ENCODE results near the gene MEIS2. TPM values are rescaled to one million over a fixed set of nuclear protein-coding genes. Genes with fewer than 3 reads are reported as not detected.

Gene MEIS2
- total RNA-seq, 5 donors from 2014 or later (not counting 1 experiment from before 2014, with no cell fraction given), result 0.38 to 0.54 TPM; not detected in 3

- no peaks in the 10 kb centered on the region for H3K36me3 Mint-ChIP-seq
- ChIA-PET CTCF (no interaction called here), POLR2A (no interaction called here)
- DNase-seq (no peak), ATAC-seq (replicated peaks in 1 of 4) (no peak)
- no peak overlapping the region for H3K4me3 Mint-ChIP-seq
- Histone ChIP-seq H3K27me3 (replicated peaks in 1 of 2; ENCODE audit: control insufficient read depth in 2 of 2, extremely low read depth in 1 of 2, insufficient read depth in 2 of 2, low read length in 1 of 2) (peaks cover 0 to 2% of the 10 kb centered on the region in 2 experiments), H3K4me3 (ENCODE audit: control insufficient read depth in 1 of 2, extremely low read depth in 1 of 2, low read length in 1 of 2) (no peak overlapping the region), H3K9me3 (no peaks in the 10 kb centered on the region), H3K27ac (ENCODE audit: low read length) (no peak overlapping the region), H3K4me1 (ENCODE audit: control insufficient read depth in 1 of 2, extremely low read depth in 1 of 2, insufficient read depth in 2 of 2, low read length in 2 of 2) (no peaks in the 10 kb centered on the region), H3K36me3 (ENCODE audit: control insufficient read depth in 2 of 2, extremely low read depth in 1 of 2, insufficient read depth in 1 of 2, low read length in 1 of 2) (no peaks in the 10 kb centered on the region)
- no CpG with 5 or more reads among the region's 4 CpGs for WGBS (ENCODE audit: insufficient coverage)
- H3K9me3 Mint-ChIP-seq, result no peaks in the 10 kb centered on the region
- no peaks in the 10 kb centered on the region for H3K4me1 Mint-ChIP-seq
- peaks cover 0 to 4% of the 10 kb centered on the region in 2 donors for H3K27me3 Mint-ChIP-seq
- no peak overlapping the region for H3K27ac Mint-ChIP-seq
Measured at GRCh38 chr15:36914466-36914865, 185.9 kb downstream of the MEIS2 start.

GRCh38 chr15:36912311-36912712 is 188.0 kb downstream of the MEIS2 start:
- ChIA-PET CTCF (no interaction called here), POLR2A (no interaction called here)
- no peak overlapping the region for H3K4me3 Mint-ChIP-seq
- DNase-seq (no peak), ATAC-seq (replicated peaks in 1 of 4) (no peak)
- H3K9me3 ChIP-seq, result no peaks in the 10 kb centered on the region
- H3K27me3 ChIP-seq (replicated peaks in 1 of 2; ENCODE audit: control insufficient read depth in 2 of 2, extremely low read depth in 1 of 2, insufficient read depth in 2 of 2, low read length in 1 of 2), result peaks cover 0 to 2% of the 10 kb centered on the region in 2 experiments
- H3K27me3 Mint-ChIP-seq, result peaks cover 0 to 4% of the 10 kb centered on the region in 2 donors
- H3K36me3 Mint-ChIP-seq, result no peaks in the 10 kb centered on the region
- H3K4me3 ChIP-seq (ENCODE audit: control insufficient read depth in 1 of 2, extremely low read depth in 1 of 2, low read length in 1 of 2), result no peak overlapping the region
- H3K9me3 Mint-ChIP-seq, result no peaks in the 10 kb centered on the region
- WGBS (ENCODE audit: insufficient coverage), result no CpG with 5 or more reads among the region's 2 CpGs
- no peaks in the 10 kb centered on the region for H3K36me3 ChIP-seq (ENCODE audit: control insufficient read depth in 2 of 2, extremely low read depth in 1 of 2, insufficient read depth in 1 of 2, low read length in 1 of 2)
- no peaks in the 10 kb centered on the region for H3K4me1 ChIP-seq (ENCODE audit: control insufficient read depth in 1 of 2, extremely low read depth in 1 of 2, insufficient read depth in 2 of 2, low read length in 2 of 2)
- H3K27ac Mint-ChIP-seq, result no peak overlapping the region
- H3K4me1 Mint-ChIP-seq, result no peaks in the 10 kb centered on the region
- H3K27ac ChIP-seq (ENCODE audit: low read length), result no peak overlapping the region

- Histone ChIP-seq H3K9me3 (no peaks in the 10 kb centered on the region), H3K27me3 (replicated peaks in 1 of 2; ENCODE audit: control insufficient read depth in 2 of 2, extremely low read depth in 1 of 2, insufficient read depth in 2 of 2, low read length in 1 of 2) (peaks cover 0 to 2% of the 10 kb centered on the region in 2 experiments), H3K4me3 (ENCODE audit: control insufficient read depth in 1 of 2, extremely low read depth in 1 of 2, low read length in 1 of 2) (no peak overlapping the region), H3K36me3 (ENCODE audit: control insufficient read depth in 2 of 2, extremely low read depth in 1 of 2, insufficient read depth in 1 of 2, low read length in 1 of 2) (no peaks in the 10 kb centered on the region), H3K4me1 (ENCODE audit: control insufficient read depth in 1 of 2, extremely low read depth in 1 of 2, insufficient read depth in 2 of 2, low read length in 2 of 2) (no peaks in the 10 kb centered on the region), H3K27ac (ENCODE audit: low read length) (no peak overlapping the region)
- no peak for ATAC-seq (replicated peaks in 1 of 4)
- Mint-ChIP-seq H3K27ac (no peak overlapping the region), H3K4me1 (no peaks in the 10 kb centered on the region), H3K36me3 (no peaks in the 10 kb centered on the region), H3K9me3 (no peaks in the 10 kb centered on the region), H3K27me3 (peaks cover 0 to 4% of the 10 kb centered on the region in 2 donors), H3K4me3 (no peak overlapping the region)
- no peak for DNase-seq
- POLR2A ChIA-PET, result no interaction called here
- CTCF ChIA-PET, result no interaction called here
- 73% methylated on average over 4 of the region's 5 CpGs for WGBS (ENCODE audit: insufficient coverage)
Measured at GRCh38 chr15:36911322-36911944, 188.9 kb downstream of the MEIS2 start.

- Mint-ChIP-seq H3K4me1 (no peaks in the 10 kb centered on the region), H3K27ac (no peak overlapping the region), H3K36me3 (no peaks in the 10 kb centered on the region), H3K27me3 (peaks cover 0 to under 1% of the 10 kb centered on the region in 2 donors), H3K9me3 (no peaks in the 10 kb centered on the region), H3K4me3 (no peak overlapping the region)
- DNase-seq, result no peak
- no peaks in the 10 kb centered on the region for H3K4me1 ChIP-seq (ENCODE audit: control insufficient read depth in 1 of 2, extremely low read depth in 1 of 2, insufficient read depth in 2 of 2, low read length in 2 of 2)
- ATAC-seq (replicated peaks in 1 of 4), result no peak
- no peaks in the 10 kb centered on the region for H3K9me3 ChIP-seq
- ChIA-PET POLR2A (no interaction called here), CTCF (no interaction called here)
- no CpG with 5 or more reads among the region's 4 CpGs for WGBS (ENCODE audit: insufficient coverage)
- no peak overlapping the region for H3K4me3 ChIP-seq (ENCODE audit: control insufficient read depth in 1 of 2, extremely low read depth in 1 of 2, low read length in 1 of 2)
- H3K27ac ChIP-seq (ENCODE audit: low read length), result no peak overlapping the region
- H3K27me3 ChIP-seq (replicated peaks in 1 of 2; ENCODE audit: control insufficient read depth in 2 of 2, extremely low read depth in 1 of 2, insufficient read depth in 2 of 2, low read length in 1 of 2), result peaks cover 0 to 2% of the 10 kb centered on the region in 2 experiments
- no peaks in the 10 kb centered on the region for H3K36me3 ChIP-seq (ENCODE audit: control insufficient read depth in 2 of 2, extremely low read depth in 1 of 2, insufficient read depth in 1 of 2, low read length in 1 of 2)
Measured at GRCh38 chr15:36908991-36909390, 191.4 kb downstream of the MEIS2 start.

GRCh38 chr15:36907295-36907694 is 193.1 kb downstream of the MEIS2 start:
- H3K4me1 Mint-ChIP-seq, result no peaks in the 10 kb centered on the region
- H3K27me3 Mint-ChIP-seq, result no peaks in the 10 kb centered on the region
- H3K9me3 Mint-ChIP-seq, result no peaks in the 10 kb centered on the region
- no CpG with 5 or more reads among the region's 3 CpGs for WGBS (ENCODE audit: insufficient coverage)
- DNase-seq (no peak), ATAC-seq (replicated peaks in 1 of 4) (no peak)
- Histone ChIP-seq H3K4me1 (ENCODE audit: control insufficient read depth in 1 of 2, extremely low read depth in 1 of 2, insufficient read depth in 2 of 2, low read length in 2 of 2) (no peaks in the 10 kb centered on the region), H3K27me3 (replicated peaks in 1 of 2; ENCODE audit: control insufficient read depth in 2 of 2, extremely low read depth in 1 of 2, insufficient read depth in 2 of 2, low read length in 1 of 2) (peaks cover 0 to 3% of the 10 kb centered on the region in 2 experiments), H3K27ac (ENCODE audit: low read length) (no peak overlapping the region), H3K36me3 (ENCODE audit: control insufficient read depth in 2 of 2, extremely low read depth in 1 of 2, insufficient read depth in 1 of 2, low read length in 1 of 2) (no peaks in the 10 kb centered on the region), H3K4me3 (ENCODE audit: control insufficient read depth in 1 of 2, extremely low read depth in 1 of 2, low read length in 1 of 2) (no peak overlapping the region), H3K9me3 (no peaks in the 10 kb centered on the region)
- CTCF ChIA-PET, result no interaction called here
- H3K36me3 Mint-ChIP-seq, result no peaks in the 10 kb centered on the region
- POLR2A ChIA-PET, result no interaction called here
- H3K4me3 Mint-ChIP-seq, result no peak overlapping the region
- no peak overlapping the region for H3K27ac Mint-ChIP-seq

GRCh38 chr15:36905908-36906307 is 194.4 kb downstream of the MEIS2 start:
- Histone ChIP-seq H3K4me3 (ENCODE audit: control insufficient read depth in 1 of 2, extremely low read depth in 1 of 2, low read length in 1 of 2) (no peak overlapping the region), H3K27ac (ENCODE audit: low read length) (no peak overlapping the region), H3K36me3 (ENCODE audit: control insufficient read depth in 2 of 2, extremely low read depth in 1 of 2, insufficient read depth in 1 of 2, low read length in 1 of 2) (no peaks in the 10 kb centered on the region), H3K4me1 (ENCODE audit: control insufficient read depth in 1 of 2, extremely low read depth in 1 of 2, insufficient read depth in 2 of 2, low read length in 2 of 2) (no peaks in the 10 kb centered on the region), H3K9me3 (no peaks in the 10 kb centered on the region), H3K27me3 (replicated peaks in 1 of 2; ENCODE audit: control insufficient read depth in 2 of 2, extremely low read depth in 1 of 2, insufficient read depth in 2 of 2, low read length in 1 of 2) (peaks cover 0 to 6% of the 10 kb centered on the region in 2 experiments)
- no peak overlapping the region for H3K4me3 Mint-ChIP-seq
- no peaks in the 10 kb centered on the region for H3K36me3 Mint-ChIP-seq
- ATAC-seq (replicated peaks in 1 of 4), result no peak
- H3K27ac Mint-ChIP-seq, result no peak overlapping the region
- no peaks in the 10 kb centered on the region for H3K4me1 Mint-ChIP-seq
- ChIA-PET CTCF (interaction anchor here in 1 of 2 donors (0.6 kb wide), 1 partner anchor 23 kb away, joined by 3 read pairs; no protein-coding TSS in a partner anchor), POLR2A (no interaction called here)
- H3K9me3 Mint-ChIP-seq, result no peaks in the 10 kb centered on the region
- peaks cover 0 to 3% of the 10 kb centered on the region in 2 donors for H3K27me3 Mint-ChIP-seq
- 67% methylated on average over 5 of the region's 5 CpGs for WGBS (ENCODE audit: insufficient coverage)
- no peak for DNase-seq

- Mint-ChIP-seq H3K9me3 (no peaks in the 10 kb centered on the region), H3K36me3 (no peaks in the 10 kb centered on the region), H3K27ac (no peak overlapping the region), H3K4me1 (no peaks in the 10 kb centered on the region), H3K27me3 (peaks cover 0 to 3% of the 10 kb centered on the region in 2 donors), H3K4me3 (no peak overlapping the region)
- no peaks in the 10 kb centered on the region for H3K4me1 ChIP-seq (ENCODE audit: control insufficient read depth in 1 of 2, extremely low read depth in 1 of 2, insufficient read depth in 2 of 2, low read length in 2 of 2)
- no peaks in the 10 kb centered on the region for H3K36me3 ChIP-seq (ENCODE audit: control insufficient read depth in 2 of 2, extremely low read depth in 1 of 2, insufficient read depth in 1 of 2, low read length in 1 of 2)
- ChIA-PET POLR2A (no interaction called here), CTCF (no interaction called here)
- H3K27me3 ChIP-seq (replicated peaks in 1 of 2; ENCODE audit: control insufficient read depth in 2 of 2, extremely low read depth in 1 of 2, insufficient read depth in 2 of 2, low read length in 1 of 2), result peaks cover 0 to 9% of the 10 kb centered on the region in 2 experiments
- H3K27ac ChIP-seq (ENCODE audit: low read length), result no peak overlapping the region
- 100% methylated on average over 2 of the region's 3 CpGs for WGBS (ENCODE audit: insufficient coverage)
- no peaks in the 10 kb centered on the region for H3K9me3 ChIP-seq
- no peak overlapping the region for H3K4me3 ChIP-seq (ENCODE audit: control insufficient read depth in 1 of 2, extremely low read depth in 1 of 2, low read length in 1 of 2)
- ATAC-seq (replicated peaks in 1 of 4), result no peak
- DNase-seq, result no peak
Measured at GRCh38 chr15:36904715-36905114, 195.6 kb downstream of the MEIS2 start.

Data from T-cell (primary cell).